KMS-11 (cell line): Measurements from ENCODE around the gene RALGPS1.

Experiments used
- H2AFZ ChIP-seq: fragments of 200-600 bp; sonication (generic); 2 replicates; pipeline ENCODE4 v1.6.1; 2016; ENCODE audit warnings: antibody characterized with exemption, mixed run types, low read depth
- H3K27ac ChIP-seq: fragments of 200-600 bp; sonication (generic); 2 replicates; pipeline ENCODE4 v1.6.1; 2016; ENCODE audit warnings: mild to moderate bottlenecking, mixed run types
- H3K27me3 ChIP-seq: fragments of 200-600 bp; sonication (generic); 2 replicates; pipeline ENCODE4 v1.6.1; 2017; ENCODE audit warnings: mild to moderate bottlenecking, low read depth, mixed run types, moderate library complexity; ENCODE audit not compliant: insufficient read depth
- H3K36me3 ChIP-seq: fragments of 200-600 bp; sonication (generic); 2 replicates; pipeline ENCODE4 v1.6.1; 2017; ENCODE audit warnings: mild to moderate bottlenecking, mixed run types; ENCODE audit not compliant: insufficient read depth
- H3K4me1 ChIP-seq: fragments of 200-600 bp; sonication (generic); 2 replicates; pipeline ENCODE4 v1.6.1; 2016; ENCODE audit warnings: mild to moderate bottlenecking, low read depth, mixed run types; ENCODE audit not compliant: poor library complexity, severe bottlenecking
- H3K4me2 ChIP-seq: fragments of 200-600 bp; sonication (generic); 2 replicates; pipeline ENCODE4 v1.7.0; 2016; ENCODE audit warnings: mild to moderate bottlenecking, mixed run types
- H3K4me3 ChIP-seq: fragments of 200-600 bp; sonication (generic); IDR thresholded peaks from 2 replicates; pipeline ENCODE4 v1.6.1; 2017; ENCODE audit warnings: low read depth, low read length, mixed read lengths; ENCODE audit not compliant: insufficient read depth
- H3K79me2 ChIP-seq: fragments of 200-600 bp; sonication (generic); 2 replicates; pipeline ENCODE4 v1.6.1; 2016; ENCODE audit warnings: low read depth, mixed run types; ENCODE audit not compliant: insufficient read depth
- H3K9ac ChIP-seq: fragments of 200-600 bp; sonication (generic); 2 replicates; pipeline ENCODE4 v1.6.1; 2016; ENCODE audit warnings: mild to moderate bottlenecking, mixed run types
- H4K20me1 ChIP-seq: fragments of 200-600 bp; sonication (generic); 2 replicates; pipeline ENCODE4 v1.6.1; 2016; ENCODE audit warnings: mild to moderate bottlenecking, mixed run types; ENCODE audit not compliant: insufficient read depth
- TF ChIP-seq, protein P1 (sequence below): fragments of 200-600 bp; sonication (generic); conservative IDR thresholded peaks from 2 replicates; pipeline ENCODE4 v1.6.1; 2017; ENCODE audit warnings: low read depth, mild to moderate bottlenecking, antibody characterized with exemption, low read length, moderate library complexity, mixed read lengths

RALGPS1 gene

DNA sequence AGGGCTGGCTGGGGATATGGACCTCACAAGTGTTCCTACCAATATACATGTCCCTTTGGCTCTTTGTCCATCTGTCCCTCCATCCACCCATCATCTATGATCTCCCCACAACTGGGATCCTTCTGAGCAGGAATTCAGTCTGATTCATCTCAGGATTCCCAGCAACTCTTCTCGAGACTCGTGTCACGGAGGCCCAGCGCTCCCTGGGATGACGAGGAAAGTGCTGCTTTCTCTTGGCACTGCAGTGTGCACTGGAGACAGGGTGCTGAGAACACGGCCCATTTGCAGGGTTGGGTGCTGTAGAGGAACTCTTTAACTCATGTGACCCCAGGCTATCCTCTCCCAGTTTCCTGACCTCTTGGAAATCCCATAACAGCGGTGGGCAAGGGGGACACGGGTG, 135.0 kb downstream of the RALGPS1 start:
- Histone ChIP-seq H2AFZ (no peak overlapping the region), H3K79me2 (no peaks in the 10 kb centered on the region), H3K9ac (no peak overlapping the region), H3K27me3 (no peaks in the 10 kb centered on the region), H3K4me1 (peaks cover 35% of the 10 kb centered on the region), H3K4me2 (peak overlapping the region; percentile 55; the same call in 1 of the 2 replicates), H3K4me3 (no peak overlapping the region), H4K20me1 (no peaks in the 10 kb centered on the region), H3K36me3 (no peaks in the 10 kb centered on the region), H3K27ac (no peak overlapping the region)
- TF ChIP-seq, protein P1, sequence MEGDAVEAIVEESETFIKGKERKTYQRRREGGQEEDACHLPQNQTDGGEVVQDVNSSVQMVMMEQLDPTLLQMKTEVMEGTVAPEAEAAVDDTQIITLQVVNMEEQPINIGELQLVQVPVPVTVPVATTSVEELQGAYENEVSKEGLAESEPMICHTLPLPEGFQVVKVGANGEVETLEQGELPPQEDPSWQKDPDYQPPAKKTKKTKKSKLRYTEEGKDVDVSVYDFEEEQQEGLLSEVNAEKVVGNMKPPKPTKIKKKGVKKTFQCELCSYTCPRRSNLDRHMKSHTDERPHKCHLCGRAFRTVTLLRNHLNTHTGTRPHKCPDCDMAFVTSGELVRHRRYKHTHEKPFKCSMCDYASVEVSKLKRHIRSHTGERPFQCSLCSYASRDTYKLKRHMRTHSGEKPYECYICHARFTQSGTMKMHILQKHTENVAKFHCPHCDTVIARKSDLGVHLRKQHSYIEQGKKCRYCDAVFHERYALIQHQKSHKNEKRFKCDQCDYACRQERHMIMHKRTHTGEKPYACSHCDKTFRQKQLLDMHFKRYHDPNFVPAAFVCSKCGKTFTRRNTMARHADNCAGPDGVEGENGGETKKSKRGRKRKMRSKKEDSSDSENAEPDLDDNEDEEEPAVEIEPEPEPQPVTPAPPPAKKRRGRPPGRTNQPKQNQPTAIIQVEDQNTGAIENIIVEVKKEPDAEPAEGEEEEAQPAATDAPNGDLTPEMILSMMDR = no peak

DNA sequence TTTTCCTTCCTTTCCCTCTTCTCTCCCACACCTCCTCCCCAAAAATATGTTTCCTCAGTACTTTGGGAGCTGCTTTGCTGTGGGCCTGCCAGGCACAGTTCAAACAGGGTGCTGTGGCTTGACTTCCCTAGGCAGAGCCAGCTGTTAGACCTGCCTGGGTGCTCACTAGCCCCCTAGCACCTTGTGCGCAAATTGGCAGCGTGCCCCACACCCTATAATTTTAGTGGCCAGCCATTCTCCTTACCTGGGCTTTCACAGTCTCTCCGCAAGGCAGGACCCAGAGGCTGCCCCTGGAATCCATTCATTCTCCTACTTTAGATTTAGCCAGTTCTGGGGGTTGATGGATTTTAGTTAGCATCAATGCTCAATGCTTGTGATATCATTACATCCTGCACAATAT, 135.6 kb downstream of the RALGPS1 start:
- TF ChIP-seq, protein P1 = no peak
- H3K27ac ChIP-seq = no peak overlapping the region
- no peaks in the 10 kb centered on the region for H3K36me3 ChIP-seq
- no peaks in the 10 kb centered on the region for H3K27me3 ChIP-seq
- H2AFZ ChIP-seq = no peak overlapping the region
- no peaks in the 10 kb centered on the region for H4K20me1 ChIP-seq
- H3K4me2 ChIP-seq = no peak overlapping the region
- no peak overlapping the region for H3K4me3 ChIP-seq
- peaks cover 35% of the 10 kb centered on the region for H3K4me1 ChIP-seq
- no peak overlapping the region for H3K9ac ChIP-seq
- H3K79me2 ChIP-seq = no peaks in the 10 kb centered on the region

DNA sequence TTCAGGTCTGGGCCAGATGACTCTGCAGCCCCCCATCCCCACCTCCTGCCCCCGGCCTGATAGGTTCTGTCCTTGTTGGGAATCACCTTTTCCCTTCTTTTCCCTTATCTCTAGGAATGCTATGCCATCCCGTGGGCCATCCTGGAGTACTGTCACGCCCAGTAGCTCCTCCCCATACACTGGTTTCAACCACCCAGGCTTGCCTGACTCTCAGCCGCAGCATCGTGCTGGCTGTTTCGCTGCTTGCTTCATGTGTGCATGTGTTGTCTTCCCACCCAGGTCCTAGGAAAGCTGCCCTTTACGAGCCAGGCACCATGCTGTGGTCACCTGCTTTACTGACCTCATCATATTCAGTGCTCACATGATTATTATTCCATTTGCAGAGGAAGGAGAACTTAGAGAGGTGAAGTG, 136.0 kb downstream of the RALGPS1 start:
- no peaks in the 10 kb centered on the region for H3K36me3 ChIP-seq
- H3K27ac ChIP-seq = no peak overlapping the region
- no peak overlapping the region for H3K4me3 ChIP-seq
- TF ChIP-seq, protein P1 = no peak
- H3K4me2 ChIP-seq = no peak overlapping the region
- H4K20me1 ChIP-seq = no peaks in the 10 kb centered on the region
- no peak overlapping the region for H3K9ac ChIP-seq
- no peaks in the 10 kb centered on the region for H3K27me3 ChIP-seq
- peaks cover 39% of the 10 kb centered on the region for H3K4me1 ChIP-seq
- H3K79me2 ChIP-seq = no peaks in the 10 kb centered on the region
- H2AFZ ChIP-seq = no peak overlapping the region

DNA sequence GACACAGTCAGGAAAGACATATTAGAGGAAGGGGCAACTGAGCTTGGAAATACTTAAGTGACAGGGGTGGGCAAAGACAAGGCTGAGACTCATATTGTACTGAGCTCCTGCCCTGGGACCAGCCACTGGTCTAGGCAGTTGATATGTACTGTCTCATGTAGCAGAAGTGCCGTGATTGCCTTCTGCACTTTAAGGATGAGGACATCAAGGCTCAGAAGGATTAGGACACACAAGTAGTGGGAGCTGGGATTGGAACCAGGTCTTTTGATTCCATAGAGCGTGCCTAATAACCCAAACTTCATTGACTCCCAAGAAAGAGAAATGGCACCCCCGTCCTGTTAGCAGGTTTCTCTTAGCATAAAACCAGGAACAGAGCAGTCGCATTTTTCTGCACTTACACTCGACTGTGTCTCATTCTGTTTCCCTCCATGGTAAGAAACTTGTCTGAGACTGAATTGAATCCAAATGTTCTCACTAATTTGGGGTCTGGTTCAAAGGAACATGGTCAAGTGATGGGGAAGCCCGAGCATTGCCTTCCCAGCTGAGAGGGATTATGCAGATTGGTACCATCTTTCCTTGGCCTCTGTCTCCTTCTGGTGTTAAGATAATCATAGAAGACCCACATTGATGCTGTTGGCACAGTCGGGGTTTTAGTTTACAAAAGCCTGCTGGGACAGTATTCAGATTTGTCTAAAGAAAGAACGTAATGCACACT, 137.5 kb downstream of the RALGPS1 start:
- Histone ChIP-seq H3K4me3 (no peak overlapping the region), H3K4me1 (peaks cover 35% of the 10 kb centered on the region), H3K9ac (no peak overlapping the region), H3K4me2 (no peak overlapping the region), H4K20me1 (no peaks in the 10 kb centered on the region), H3K27me3 (no peaks in the 10 kb centered on the region), H3K79me2 (no peaks in the 10 kb centered on the region), H3K27ac (no peak overlapping the region), H3K36me3 (no peaks in the 10 kb centered on the region), H2AFZ (no peak overlapping the region)
- TF ChIP-seq, protein P1 = no peak
